Subcutaneous abdominal adipose tissue (tissue), 5 donors: ENCODE results near the gene RAB3B.

ENCODE experiments used
- H3K27ac ChIP-seq: one replicate; pipeline ENCODE4 v1.7.0; 2013; ENCODE audit warnings: low read depth, mild to moderate bottlenecking, inconsistent platforms, low read length, moderate library complexity
- H3K27me3 ChIP-seq, 5 donors: one replicate each; pipeline ENCODE4 v1.7.0; 2013; ENCODE audit warnings: low read length in 5 of 5, inconsistent platforms in 1 of 5; ENCODE audit not compliant: control insufficient read depth in 5 of 5, insufficient read depth in 4 of 5
- H3K36me3 ChIP-seq, 5 donors: one replicate each; pipeline ENCODE4 v1.7.0; 2013; ENCODE audit warnings: low read length in 5 of 5; ENCODE audit not compliant: control insufficient read depth in 5 of 5, insufficient read depth in 5 of 5
- H3K4me1 ChIP-seq, 5 donors: one replicate each; pipeline ENCODE4 v1.7.0; 2013; ENCODE audit warnings: low read length in 5 of 5, mild to moderate bottlenecking in 3 of 5, moderate library complexity in 1 of 5; ENCODE audit not compliant: control insufficient read depth in 5 of 5, insufficient read depth in 5 of 5
- H3K4me3 ChIP-seq, 5 donors: one replicate each; pipeline ENCODE4 v1.7.0; 2013; ENCODE audit warnings: low read length in 5 of 5, low read depth in 1 of 5
- H3K9ac ChIP-seq, 5 donors: one replicate each; pipeline ENCODE4 v1.7.0; 2013; ENCODE audit warnings: low read length in 5 of 5, mild to moderate bottlenecking in 4 of 5, moderate library complexity in 3 of 5
- H3K9me3 ChIP-seq, 5 donors: one replicate each; pipeline ENCODE4 v1.7.0; 2013; ENCODE audit warnings: low read length in 5 of 5; ENCODE audit not compliant: control insufficient read depth in 5 of 5
- donor health status: healthy.
- donor health status: healthy.
- donor health status: healthy.
- donor health status: healthy.
- donor health status: healthy.

Gene RAB3B

DNA sequence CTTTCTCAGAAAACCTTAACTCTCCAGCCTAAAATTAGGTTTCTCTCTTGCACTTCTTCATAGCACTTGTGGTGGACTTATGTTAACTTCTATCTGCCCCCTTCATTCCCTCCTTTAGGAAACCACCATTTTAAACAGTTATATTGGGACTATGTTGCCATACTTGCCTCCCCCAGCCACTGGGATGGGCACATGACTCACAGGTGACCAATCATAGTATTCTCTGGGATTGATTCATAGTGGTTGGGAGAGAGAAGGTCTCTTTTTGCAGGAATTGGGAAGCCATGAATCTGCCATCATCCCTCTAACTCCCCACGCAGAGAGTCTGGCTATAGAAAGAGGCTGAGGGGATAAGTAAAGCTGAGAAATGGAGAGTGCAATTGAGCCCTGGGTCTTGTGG lies 61.6 kb downstream of the RAB3B start:
- H3K9me3 ChIP-seq = no peaks in the 10 kb centered on the region
- no peaks in the 10 kb centered on the region for H3K4me1 ChIP-seq
- no peak overlapping the region for H3K9ac ChIP-seq
- no peaks in the 10 kb centered on the region for H3K36me3 ChIP-seq
- peaks cover 0 to 11% (median 4%) of the 10 kb centered on the region in 5 donors for H3K27me3 ChIP-seq
- H3K4me3 ChIP-seq = no peak overlapping the region
- H3K27ac ChIP-seq = no peak overlapping the region

DNA sequence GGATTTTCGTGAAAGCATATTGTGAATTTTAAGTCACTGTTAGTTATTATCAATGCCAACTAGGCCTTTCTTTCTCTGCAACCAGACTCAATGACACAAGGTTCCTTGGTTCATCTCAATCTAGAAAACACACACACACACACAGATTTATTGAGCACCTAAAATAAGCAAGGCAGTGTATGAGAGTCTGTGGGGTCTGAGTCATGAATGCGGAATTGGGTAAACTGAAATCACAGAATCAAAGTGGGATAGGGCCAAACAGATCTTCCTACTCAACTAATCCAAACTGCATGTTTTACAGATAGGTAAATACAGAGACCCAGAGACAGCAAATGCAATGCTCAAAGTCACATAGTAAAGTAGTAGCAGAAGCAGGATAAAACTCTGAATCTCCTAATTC lies 63.5 kb downstream of the RAB3B start:
- H3K4me1 ChIP-seq = no peaks in the 10 kb centered on the region
- no peaks in the 10 kb centered on the region for H3K9me3 ChIP-seq
- H3K9ac ChIP-seq = no peak overlapping the region
- peaks cover 0 to 11% (median 4%) of the 10 kb centered on the region in 5 donors for H3K27me3 ChIP-seq
- H3K27ac ChIP-seq = no peak overlapping the region
- H3K4me3 ChIP-seq = no peak overlapping the region
- H3K36me3 ChIP-seq = no peaks in the 10 kb centered on the region

DNA sequence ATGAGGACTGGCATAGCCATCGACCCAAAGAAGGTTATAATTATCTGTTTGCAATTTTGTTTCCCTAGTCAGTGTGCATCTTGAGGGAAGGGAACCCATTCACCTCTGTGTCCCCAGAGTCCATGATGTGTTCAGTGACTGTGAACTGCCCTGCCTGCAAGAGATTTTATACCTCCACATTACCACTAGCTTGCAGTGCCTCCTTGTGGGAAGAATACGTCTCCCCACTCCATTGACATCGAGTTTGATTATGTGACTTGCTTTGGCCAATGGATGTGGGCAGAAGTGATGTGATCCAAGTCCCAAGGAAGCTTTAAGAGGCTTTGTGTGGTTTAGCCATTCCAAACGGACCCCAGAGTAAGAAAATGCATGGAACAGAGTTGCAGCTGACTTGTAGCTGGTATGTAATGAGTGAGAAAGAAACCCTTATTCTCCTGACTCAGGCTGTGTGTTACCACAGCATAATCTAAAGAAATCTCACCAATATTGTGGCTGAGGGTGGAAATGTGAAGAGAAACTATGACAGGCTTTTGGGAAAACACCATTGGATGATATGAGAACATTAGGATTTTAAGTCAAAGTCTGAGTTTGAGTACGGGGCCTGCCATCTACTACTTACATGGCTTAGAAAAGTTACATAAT lies 64.2 kb downstream of the RAB3B start:
- no peak overlapping the region for H3K9ac ChIP-seq
- no peak overlapping the region for H3K27ac ChIP-seq
- peaks cover 0 to 13% (median 4%) of the 10 kb centered on the region in 5 donors for H3K27me3 ChIP-seq

DNA sequence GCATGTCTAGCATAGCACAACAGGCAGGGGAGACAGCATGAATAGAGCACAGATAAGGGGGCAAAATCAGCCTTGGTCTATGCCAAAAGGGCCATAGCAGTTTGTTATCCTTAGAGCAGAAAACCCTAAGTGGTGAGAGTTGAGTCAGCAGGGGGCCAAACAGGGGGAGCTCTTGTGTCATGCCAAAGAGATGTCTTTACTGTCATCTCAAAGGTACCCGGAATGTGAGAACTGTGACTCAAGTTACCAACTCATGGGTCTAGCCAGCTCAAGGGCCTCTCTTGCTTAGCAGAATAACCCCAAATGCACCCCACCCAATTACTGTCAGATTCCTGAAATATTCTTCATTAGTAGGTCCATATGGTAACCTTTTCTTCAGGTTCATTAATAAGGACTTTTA lies 66.0 kb downstream of the RAB3B start:
- Histone ChIP-seq H3K27me3 (peaks cover 0 to 16% (median 4%) of the 10 kb centered on the region in 5 donors), H3K36me3 (no peaks in the 10 kb centered on the region), H3K4me3 (no peak overlapping the region), H3K9me3 (no peaks in the 10 kb centered on the region), H3K9ac (no peak overlapping the region), H3K27ac (no peak overlapping the region), H3K4me1 (no peaks in the 10 kb centered on the region)

More for the DNA sequence above, 64.2 kb downstream of the RAB3B start:
- Histone ChIP-seq H3K4me3 (no peak overlapping the region), H3K4me1 (no peaks in the 10 kb centered on the region), H3K36me3 (no peaks in the 10 kb centered on the region), H3K9me3 (no peaks in the 10 kb centered on the region)

DNA sequence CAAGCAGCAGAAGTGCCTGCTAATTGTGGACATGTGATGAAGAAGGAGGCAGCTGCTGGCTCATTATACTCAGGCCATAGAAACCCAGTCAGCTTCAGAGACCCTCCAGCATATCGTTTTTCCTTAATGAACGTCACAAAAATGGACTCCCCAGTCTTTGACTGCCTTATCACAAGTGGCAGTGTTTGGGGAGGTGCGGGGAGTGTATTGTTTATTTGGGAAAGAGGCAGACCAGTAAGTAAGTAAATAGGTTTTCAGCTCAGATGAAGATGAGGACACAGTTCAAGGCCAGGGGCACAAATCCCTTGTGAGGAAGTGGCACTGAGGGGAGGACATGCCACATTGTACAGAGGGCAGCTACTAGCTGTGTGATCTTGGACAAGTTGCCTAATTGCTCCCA lies 68.5 kb downstream of the RAB3B start:
- H3K9me3 ChIP-seq = no peaks in the 10 kb centered on the region

DNA sequence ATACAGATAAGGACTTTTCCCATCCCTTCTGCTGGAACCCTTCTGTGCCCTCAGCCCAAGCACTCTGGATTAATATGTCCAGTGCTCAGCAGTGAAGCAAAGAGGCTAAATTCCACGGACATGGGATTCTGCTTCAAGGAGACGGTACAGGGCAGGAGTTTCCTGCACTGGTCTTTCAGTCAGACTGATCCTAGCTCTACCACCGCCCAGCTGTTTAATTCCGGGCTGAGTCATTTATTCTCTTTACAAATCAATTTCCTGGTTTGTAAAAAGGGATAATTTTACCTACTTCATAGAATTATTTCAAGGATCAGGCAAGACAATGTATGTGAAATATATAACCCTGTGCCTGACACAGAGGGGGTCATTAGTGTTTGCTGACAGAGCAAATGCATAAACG lies 70.4 kb downstream of the RAB3B start:
- H3K4me1 ChIP-seq = peaks cover 0 to 10% (median 5%) of the 10 kb centered on the region in 5 donors
- no peaks in the 10 kb centered on the region for H3K36me3 ChIP-seq
- H3K27ac ChIP-seq = no peak overlapping the region
- no peaks in the 10 kb centered on the region for H3K9me3 ChIP-seq
- H3K4me3 ChIP-seq = no peak overlapping the region
- no peak overlapping the region for H3K9ac ChIP-seq
- H3K27me3 ChIP-seq = peaks cover 0 to 13% (median 5%) of the 10 kb centered on the region in 5 donors

More for the DNA sequence above, 68.5 kb downstream of the RAB3B start:
- no peaks in the 10 kb centered on the region for H3K36me3 ChIP-seq
- H3K27ac ChIP-seq = no peak overlapping the region
- no peaks in the 10 kb centered on the region for H3K4me1 ChIP-seq
- H3K9ac ChIP-seq = no peak overlapping the region
- H3K4me3 ChIP-seq = no peak overlapping the region
- H3K27me3 ChIP-seq = peaks cover 0 to 13% (median 5%) of the 10 kb centered on the region in 5 donors

DNA sequence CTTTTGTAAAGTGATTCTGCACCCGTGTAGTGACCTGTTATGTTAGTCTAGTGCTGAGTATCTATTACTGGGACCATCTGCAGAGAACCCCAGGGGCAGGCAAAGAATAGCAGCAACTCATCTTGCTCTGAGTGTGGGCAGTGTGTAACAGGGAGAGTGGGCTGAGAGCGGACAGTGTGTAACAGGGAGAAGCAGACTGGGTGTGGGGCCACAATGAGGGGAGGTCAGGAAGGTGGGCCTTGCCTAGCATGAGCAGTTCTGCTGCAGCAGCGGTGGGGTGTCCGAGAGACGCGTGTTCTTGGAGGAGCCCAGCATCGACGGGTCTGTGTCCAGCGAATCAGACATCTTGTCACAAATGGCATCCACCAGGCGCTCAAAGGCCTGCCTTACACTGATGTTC lies 70.8 kb downstream of the RAB3B start:
- no peaks in the 10 kb centered on the region for H3K36me3 ChIP-seq
- H3K27me3 ChIP-seq = peaks cover 0 to 13% (median 5%) of the 10 kb centered on the region in 5 donors
- no peak overlapping the region for H3K27ac ChIP-seq
- H3K9ac ChIP-seq = no peak overlapping the region
- H3K4me3 ChIP-seq = no peak overlapping the region
- H3K4me1 ChIP-seq = peaks cover 0 to 10% (median 5%) of the 10 kb centered on the region in 5 donors
- no peaks in the 10 kb centered on the region for H3K9me3 ChIP-seq

DNA sequence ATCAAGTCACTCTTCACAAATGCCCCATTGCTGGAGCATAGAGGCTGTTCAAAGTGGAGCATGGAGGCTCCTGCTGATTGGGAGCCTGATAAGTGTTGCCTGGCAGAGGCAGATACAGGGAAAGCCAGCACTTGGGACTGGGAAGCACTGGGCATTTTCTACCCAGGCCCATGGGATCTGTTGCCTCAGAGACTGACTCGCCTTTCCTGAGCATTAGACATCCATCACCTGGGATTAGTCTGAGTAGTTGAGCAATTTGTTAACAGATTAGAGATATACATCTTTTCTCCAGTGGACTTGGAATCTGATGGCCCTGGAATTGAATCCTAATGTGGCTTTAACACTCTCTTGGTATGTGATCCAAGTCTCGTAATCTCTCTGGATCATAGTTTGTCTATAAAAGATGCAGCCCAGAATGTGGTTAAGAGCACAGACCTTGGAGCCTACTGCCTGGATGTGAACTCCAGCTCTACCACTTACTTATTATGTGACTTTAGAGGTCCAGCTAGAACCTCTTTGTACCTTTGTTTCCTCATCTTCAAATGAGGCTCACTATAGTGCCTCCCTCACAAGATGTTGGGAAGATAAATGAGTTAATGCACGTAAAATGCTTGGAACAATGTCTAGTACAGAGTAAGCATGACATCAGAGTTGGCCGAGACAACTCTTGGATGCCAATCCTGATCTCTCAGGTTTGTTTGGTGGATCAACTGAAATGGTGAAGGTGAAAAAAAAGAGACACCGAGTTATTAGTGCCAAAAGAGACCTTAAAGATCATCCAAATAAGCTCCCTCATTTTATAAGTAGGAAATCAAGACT lies 73.7 kb downstream of the RAB3B start:
- Histone ChIP-seq H3K9ac (no peak overlapping the region), H3K36me3 (no peaks in the 10 kb centered on the region), H3K4me3 (no peak overlapping the region), H3K9me3 (no peaks in the 10 kb centered on the region), H3K27me3 (peaks cover 0 to 11% (median 5%) of the 10 kb centered on the region in 5 donors), H3K27ac (peak overlapping the region; percentile 4), H3K4me1 (peaks cover 0 to 10% (median 5%) of the 10 kb centered on the region in 5 donors)

DNA sequence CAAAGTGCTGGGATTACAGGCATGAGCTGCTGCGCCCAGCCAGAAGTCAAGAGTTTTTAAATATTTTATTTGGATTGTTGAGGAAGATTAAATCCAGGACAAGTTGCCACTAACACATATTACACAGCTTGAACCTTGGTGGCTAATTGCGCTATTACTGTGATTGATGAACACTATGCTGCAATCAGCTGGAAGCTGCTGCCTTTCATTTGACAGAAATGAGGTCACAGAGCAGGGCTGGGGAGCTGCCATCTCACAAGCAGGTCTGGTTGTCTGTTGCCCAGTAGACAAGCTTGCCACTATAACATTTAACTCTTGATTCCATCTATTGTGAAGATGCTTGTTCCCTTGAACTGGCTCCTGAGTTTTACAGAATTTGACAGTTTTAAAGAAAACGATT lies 74.5 kb downstream of the RAB3B start:
- Histone ChIP-seq H3K4me3 (no peak overlapping the region), H3K27ac (peak overlapping the region; percentile 4), H3K36me3 (no peaks in the 10 kb centered on the region), H3K27me3 (peaks cover 0 to 6% (median 5%) of the 10 kb centered on the region in 5 donors), H3K9ac (no peak overlapping the region), H3K9me3 (no peaks in the 10 kb centered on the region), H3K4me1 (peaks cover 0 to 10% (median 5%) of the 10 kb centered on the region in 5 donors)

DNA sequence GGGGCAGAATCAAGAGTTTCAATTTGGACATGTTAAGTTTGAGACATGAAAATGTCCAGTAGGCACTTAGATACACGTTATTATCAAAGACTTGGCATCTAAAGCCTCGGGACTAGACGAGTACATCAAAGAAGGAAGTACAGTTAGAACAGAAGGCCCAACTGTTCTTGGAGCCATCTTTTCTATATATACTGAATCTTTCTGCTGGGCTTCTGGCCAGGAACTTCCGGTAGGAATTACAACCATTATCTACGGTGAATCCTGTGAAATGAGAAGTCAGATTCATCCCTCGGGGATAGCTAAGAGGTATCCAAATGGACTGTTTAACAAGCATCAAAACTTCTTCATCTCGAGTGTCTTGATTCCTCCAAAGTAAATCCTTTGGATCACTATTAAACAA lies 77.6 kb downstream of the RAB3B start:
- Histone ChIP-seq H3K36me3 (no peaks in the 10 kb centered on the region), H3K4me3 (no peak overlapping the region), H3K27ac (no peak overlapping the region), H3K4me1 (peaks cover 0 to 10% (median 5%) of the 10 kb centered on the region in 5 donors), H3K9me3 (no peaks in the 10 kb centered on the region), H3K9ac (no peak overlapping the region), H3K27me3 (peaks cover 0 to 9% (median 4%) of the 10 kb centered on the region in 5 donors)
